A673 (cell line): ENCODE results near the gene USE1. TPM values are rescaled to one million over a fixed set of nuclear protein-coding genes. Genes with fewer than 3 reads are reported as not detected.

Experiments used
- BruUV-seq: library from RNA; stranded (reverse); fragments of 400-500 nt; replicated peaks from 2 replicates; lab custom pipeline; 2021; lab: Mats Ljungman, UMichigan
- CTCF ChIA-PET: fragments of 300-600 bp; sonication (Branson Sonifier 250); formaldehyde crosslinking; loops from one replicate; lab custom pipeline; 2022; ENCODE audit warnings: antibody characterized with exemption; lab: Charles Lee
- POLR2A ChIA-PET: fragments of 300-600 bp; sonication (Branson Sonifier 250); formaldehyde crosslinking; loops from one replicate; lab custom pipeline; 2022; ENCODE audit warnings: antibody characterized with exemption; ENCODE audit not compliant: low non-redundant PET; lab: Charles Lee
- DNase-seq: peaks from one replicate; pipeline ENCODE4 v3.0.0-alpha.2; 2015; ENCODE audit warnings: low spot score
- H3K27ac ChIP-seq: fragments of 200-600 bp; sonication (generic); 2 replicates; pipeline ENCODE4 v1.5.1; 2016; ENCODE audit warnings: mixed run types, low read depth, mild to moderate bottlenecking, mixed read lengths, antibody characterized with exemption, low read length; ENCODE audit not compliant: poor library complexity, severe bottlenecking
- H3K27me3 ChIP-seq: fragments of 200-600 bp; sonication (generic); replicated peaks from 2 replicates; pipeline ENCODE4 v1.6.1; 2017; ENCODE audit warnings: mixed run types, low read depth, mild to moderate bottlenecking, mixed read lengths, antibody characterized with exemption, low read length; ENCODE audit not compliant: insufficient read depth, poor library complexity
- H3K36me3 ChIP-seq: fragments of 200-600 bp; sonication (generic); 2 replicates; pipeline ENCODE4 v1.6.1; 2016; ENCODE audit warnings: mixed run types, mild to moderate bottlenecking, mixed read lengths, antibody characterized with exemption, low read length; ENCODE audit not compliant: insufficient read depth, poor library complexity, severe bottlenecking
- H3K4me1 ChIP-seq: fragments of 200-600 bp; sonication (generic); 2 replicates; pipeline ENCODE4 v1.6.1; 2017; ENCODE audit warnings: mixed run types, mild to moderate bottlenecking, mixed read lengths, antibody characterized with exemption, low read length; ENCODE audit not compliant: insufficient read depth, poor library complexity, severe bottlenecking
- H3K4me3 ChIP-seq: fragments of 200-600 bp; sonication (generic); 2 replicates; pipeline ENCODE4 v1.5.1; 2016; ENCODE audit warnings: low read depth, mixed run types, mild to moderate bottlenecking, mixed read lengths, low read length; ENCODE audit not compliant: poor library complexity, severe bottlenecking
- H3K9me3 ChIP-seq: fragments of 200-600 bp; sonication (generic); 2 replicates; pipeline ENCODE4 v1.6.1; 2016; ENCODE audit warnings: mixed run types, low read depth, mild to moderate bottlenecking, mixed read lengths, antibody characterized with exemption, low read length; ENCODE audit not compliant: poor library complexity, severe bottlenecking
- CTCF ChIP-seq: fragments of 300-800, 200-600 bp; sonication (generic); conservative IDR thresholded peaks from 2 replicates; pipeline ENCODE4 v1.5.1; 2017; ENCODE audit warnings: low read depth, mild to moderate bottlenecking, antibody characterized with exemption, low read length, moderate library complexity, mixed read lengths
- EZH2 ChIP-seq: fragments of 200-600 bp; sonication (generic); IDR thresholded peaks from 2 replicates; pipeline ENCODE4 v1.6.1; 2017; ENCODE audit warnings: borderline replicate concordance, low read depth, mild to moderate bottlenecking, mixed read lengths, antibody characterized with exemption, low read length; ENCODE audit not compliant: poor library complexity, severe bottlenecking
- intact Hi-C: fragments of 100-400 bp; cut with micrococcal nuclease; formaldehyde crosslinking; loops from one replicate; pipeline ENCODE4 v1.10.0; 2022; ENCODE audit not compliant: unreplicated experiment
- total RNA-seq: library from RNA; stranded (reverse); gene quantifications from 2 replicates; pipeline ENCODE4 v1.2.3, GENCODE V29; 2021

The USE1 gene
- total RNA-seq, 1 experiment from 2014 or later, result 32.1 TPM

GRCh38 chr19:17260842-17261325 lies 45.7 kb downstream of the USE1 start:
- TF ChIP-seq EZH2 (no peak), CTCF (peak; percentile 98)
- intact Hi-C loops, result no loop called here
- Histone ChIP-seq H3K27me3 (no peaks in the 10 kb centered on the region), H3K4me1 (no peaks in the 10 kb centered on the region), H3K27ac (no peak overlapping the region), H3K4me3 (no peak overlapping the region), H3K36me3 (no peaks in the 10 kb centered on the region), H3K9me3 (no peaks in the 10 kb centered on the region)
- DNase-seq, result peak; percentile 88
- BruUV-seq, result no TSS peak
- ChIA-PET POLR2A (no interaction called here), CTCF (interaction anchor here (0.5 kb wide), 1 partner anchor 143 kb away, joined by 5 read pairs; no protein-coding TSS in a partner anchor)

- H3K4me3 ChIP-seq, result no peak overlapping the region
- H3K27ac ChIP-seq, result no peak overlapping the region
- ChIA-PET POLR2A (no interaction called here), CTCF (no interaction called here)
- H3K27me3 ChIP-seq, result no peaks in the 10 kb centered on the region
- H3K4me1 ChIP-seq, result no peaks in the 10 kb centered on the region
- DNase-seq, result no peak
- no peaks in the 10 kb centered on the region for H3K9me3 ChIP-seq
- H3K36me3 ChIP-seq, result no peaks in the 10 kb centered on the region
- intact Hi-C loops, result no loop called here
- TF ChIP-seq CTCF, result no peak
- no peak for TF ChIP-seq EZH2
- BruUV-seq, result no TSS peak
Observed at GRCh38 chr19:17262557-17262956, 47.4 kb downstream of the USE1 start.

GRCh38 chr19:17263712-17264640 lies 48.8 kb downstream of the USE1 start:
- Histone ChIP-seq H3K9me3 (no peaks in the 10 kb centered on the region), H3K4me1 (peaks cover 6% of the 10 kb centered on the region), H3K27ac (no peak overlapping the region), H3K36me3 (peaks cover 3% of the 10 kb centered on the region), H3K27me3 (no peaks in the 10 kb centered on the region), H3K4me3 (no peak overlapping the region)
- DNase-seq, result no peak
- TF ChIP-seq CTCF (no peak), EZH2 (no peak)
- ChIA-PET POLR2A (no interaction called here), CTCF (no interaction called here)
- no TSS peak for BruUV-seq
- intact Hi-C loops, result no loop called here
